IMR-90 (cell line): ENCODE measurements around the gene CFAP61.

Source experiments
- CTCF ChIP-seq: conservative IDR thresholded peaks from 2 replicates; pipeline ENCODE4 v1.5.1; 2012; ENCODE audit warnings: mild to moderate bottlenecking, low read depth, low read length, improper control_type of control experiment
- FOS ChIP-seq: fragments of 150-350 bp; IDR thresholded peaks from 2 replicates; pipeline ENCODE4 v1.6.1; 2016; ENCODE audit warnings: low read depth, low read length
- POLR2A ChIP-seq: IDR thresholded peaks from 2 replicates; pipeline ENCODE4 v1.6.1; 2012; ENCODE audit warnings: mild to moderate bottlenecking, low read depth, low read length
- RCOR1 ChIP-seq: IDR thresholded peaks from 2 replicates; pipeline ENCODE4 v1.6.1; 2012; ENCODE audit warnings: mild to moderate bottlenecking, low read length, improper control_type of control experiment; ENCODE audit not compliant: insufficient replicate concordance
- RFX5 ChIP-seq: IDR thresholded peaks from 2 replicates; pipeline ENCODE4 v1.8.0; 2012; ENCODE audit warnings: low read depth, mild to moderate bottlenecking, low read length, moderate library complexity
- USF2 ChIP-seq: fragments of 150-350 bp; IDR thresholded peaks from 2 replicates; pipeline ENCODE4 v1.6.1; 2017; ENCODE audit warnings: mild to moderate bottlenecking, antibody characterized with exemption, low read length, low read depth

- TF ChIP-seq CTCF (no peak), POLR2A (no peak), FOS (no peak), USF2 (no peak), RCOR1 (no peak), RFX5 (no peak)
These were observed 343.7 kb downstream of the CFAP61 start for GRCh38 chr20:20395903-20396568.
